GM18861 (cell line): ENCODE results near the gene ARHGAP31.

Experiments used
- ATAC-seq: cut with Tn5 transposase; IDR thresholded peaks from one replicate; pipeline ENCODE4 v1.9.1; 2021; ENCODE audit not compliant: unreplicated experiment

Gene ARHGAP31

DNA sequence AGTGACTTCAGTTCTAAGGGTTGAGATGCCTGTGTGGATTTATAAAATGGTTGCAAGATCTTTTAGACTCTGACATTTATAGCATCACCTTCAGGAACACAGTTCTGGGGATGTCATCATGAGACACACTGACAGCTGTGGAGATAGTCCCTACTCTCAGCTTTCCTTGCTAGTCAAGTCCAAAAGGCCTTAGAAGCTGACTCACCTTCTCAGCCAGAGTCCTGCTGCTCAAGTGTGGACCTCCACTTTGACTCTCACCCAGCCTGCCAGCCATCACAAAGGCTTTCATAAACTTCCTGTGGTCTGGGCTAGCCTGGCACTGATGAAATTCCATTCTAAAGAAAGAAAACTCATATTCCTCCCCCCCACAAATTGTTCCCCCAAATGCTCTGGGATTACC is 124.5 kb downstream of the ARHGAP31 start:
- ATAC-seq, result no peak

- ATAC-seq, result no peak
Observed at GRCh38 chr3:119420196-119420595, 126.0 kb downstream of the ARHGAP31 start.

DNA sequence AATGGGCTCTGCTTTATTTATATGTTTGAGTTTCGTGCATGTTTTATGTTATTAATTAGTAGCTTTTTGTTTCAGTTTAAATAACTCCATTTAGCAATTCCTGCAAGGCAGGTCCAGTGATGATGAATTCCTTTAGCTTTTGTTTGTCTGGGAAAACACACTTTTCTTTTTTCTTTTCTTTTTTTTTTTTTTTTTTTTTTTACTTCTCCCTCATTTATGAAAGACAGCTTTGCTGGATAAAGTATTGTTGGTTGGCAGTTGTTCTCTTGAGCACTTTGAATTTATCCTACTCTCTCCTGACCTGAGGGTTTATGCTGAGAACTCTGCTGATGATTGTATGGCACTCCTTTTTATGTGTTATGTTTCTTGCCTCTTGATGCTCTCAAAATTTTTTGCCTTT is 133.5 kb downstream of the ARHGAP31 start:
- no peak for ATAC-seq

DNA sequence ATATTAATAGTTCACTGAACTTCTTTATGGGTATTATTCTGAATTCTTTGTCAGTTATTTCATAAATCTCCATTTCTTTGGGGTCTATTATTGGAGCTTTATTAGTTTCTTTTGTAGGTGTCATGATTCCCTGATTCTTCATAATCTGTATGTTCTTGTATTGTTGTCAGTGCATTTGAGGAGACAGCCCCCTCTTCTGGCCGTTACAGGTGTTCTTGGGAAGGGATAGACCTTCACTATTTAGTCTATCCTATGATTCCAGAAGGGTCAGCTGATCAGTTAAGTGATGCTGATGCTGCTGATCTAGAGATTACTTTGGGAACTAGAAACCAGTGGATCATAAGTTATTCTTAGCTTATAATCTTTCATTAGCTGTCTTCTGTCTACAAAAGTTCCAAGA is 134.4 kb downstream of the ARHGAP31 start:
- ATAC-seq, result no peak

DNA sequence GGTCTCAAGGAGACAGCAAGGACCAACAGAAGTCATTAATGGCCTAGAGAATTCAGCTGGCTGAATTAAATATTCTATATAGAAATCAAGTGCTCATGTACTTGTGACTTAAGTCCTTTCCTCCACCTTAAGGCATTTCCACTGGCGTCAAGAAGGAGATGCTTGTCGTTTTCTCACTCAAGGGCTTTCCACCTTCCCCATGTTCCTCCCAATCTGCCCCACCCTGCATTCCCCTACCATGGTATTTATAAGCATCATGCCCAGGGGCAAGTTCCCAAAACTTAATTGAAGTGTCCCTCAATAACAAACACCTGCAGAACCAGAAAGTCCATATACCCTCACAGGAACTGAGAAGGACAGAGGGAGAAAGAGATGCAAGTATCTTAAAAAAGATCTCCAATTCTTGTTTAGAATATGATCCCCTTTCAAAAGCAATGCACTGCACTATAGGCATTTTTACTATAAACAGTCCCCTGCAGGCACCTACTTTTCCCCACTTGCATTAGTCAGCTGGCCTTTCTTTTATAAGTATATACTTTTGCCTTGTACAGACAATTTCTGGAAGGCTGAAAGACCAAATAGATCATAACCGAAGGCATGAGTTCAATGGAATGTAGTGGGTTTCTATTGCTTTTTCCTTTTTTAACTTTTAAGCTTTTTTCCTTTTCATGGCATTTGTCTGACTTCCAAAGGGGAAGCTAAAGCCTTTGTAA is 139.6 kb downstream of the ARHGAP31 start:
- no peak for ATAC-seq

DNA sequence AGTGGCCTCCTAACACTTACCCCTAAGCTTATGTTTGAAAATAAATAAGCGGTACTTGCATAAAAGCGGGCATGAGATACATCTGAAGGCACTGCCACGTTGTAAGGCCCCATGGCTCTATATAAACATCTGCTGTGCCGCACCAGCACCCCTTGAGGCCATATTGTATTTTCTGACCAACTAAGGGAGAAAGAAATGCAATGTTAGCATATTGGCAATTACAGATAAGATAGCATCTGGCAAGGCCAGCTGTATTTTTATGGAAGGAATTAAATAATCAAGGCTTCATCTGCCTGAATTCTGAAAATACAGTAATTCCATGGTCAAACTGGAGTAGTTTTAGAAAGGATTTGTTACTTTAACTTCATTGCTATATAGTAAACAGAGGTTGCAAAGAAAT is 140.5 kb downstream of the ARHGAP31 start:
- ATAC-seq, result no peak

DNA sequence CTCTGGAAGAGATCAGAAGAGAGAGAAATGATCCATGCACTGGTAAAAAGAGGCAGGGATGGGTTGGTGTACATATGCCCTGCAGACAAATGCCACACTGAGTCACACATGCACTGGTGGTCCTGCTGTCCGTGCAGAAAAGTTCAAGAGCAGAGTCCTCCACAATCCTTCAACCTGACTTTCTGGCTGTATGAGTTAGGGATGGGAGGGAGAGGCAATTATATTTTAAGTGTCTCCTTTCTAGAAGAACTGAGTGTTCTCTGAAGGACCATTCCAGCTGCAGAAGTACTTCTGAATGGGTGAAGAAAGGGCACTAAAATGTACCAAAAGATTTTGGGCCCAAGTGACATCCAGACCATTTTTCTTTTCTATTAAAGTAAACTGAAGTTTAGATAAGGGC is 142.8 kb downstream of the ARHGAP31 start:
- no peak for ATAC-seq

GRCh38 chr3:119437691-119438258 is 143.6 kb downstream of the ARHGAP31 start:
- ATAC-seq, result no peak

GRCh38 chr3:119443179-119443578 is 149.0 kb downstream of the ARHGAP31 start:
- no peak for ATAC-seq

DNA sequence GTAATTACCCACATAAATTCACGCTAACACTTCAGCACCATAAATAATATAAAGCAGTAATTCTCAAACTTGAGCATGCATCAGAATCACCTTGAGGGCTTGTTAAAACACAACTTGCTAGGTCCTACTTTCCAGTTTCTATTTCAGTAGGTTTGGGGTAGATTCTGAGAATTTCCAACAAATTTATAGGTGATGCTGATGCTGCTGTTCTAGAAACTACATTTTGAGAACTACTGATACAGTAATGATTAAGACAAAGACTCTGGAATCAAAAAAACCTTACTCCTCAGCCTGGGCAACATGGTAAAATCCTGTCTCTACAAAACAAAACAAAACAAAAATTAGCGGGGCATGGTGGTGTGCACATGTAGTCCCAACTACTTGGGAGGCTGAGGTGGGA is 150.4 kb downstream of the ARHGAP31 start:
- ATAC-seq, result no peak

DNA sequence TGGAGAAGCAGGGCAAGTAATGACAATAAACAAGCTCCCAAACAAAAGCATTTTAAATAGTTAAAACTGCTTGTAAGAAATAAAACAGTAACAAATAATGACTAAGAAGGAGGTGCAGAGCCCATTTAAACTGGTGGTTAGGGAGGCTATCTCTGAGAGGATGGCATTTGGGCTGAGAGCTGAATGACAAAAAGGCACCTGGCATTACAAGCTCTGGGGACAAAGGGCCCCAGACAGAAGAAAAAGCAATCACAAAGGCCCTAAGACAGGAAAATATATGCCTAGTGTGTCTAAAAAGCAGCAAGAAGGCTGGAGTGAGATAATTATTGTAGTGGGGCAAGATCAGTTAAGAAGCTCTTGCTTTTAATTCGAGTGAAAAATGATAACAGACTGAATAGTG is 159.6 kb downstream of the ARHGAP31 start:
- ATAC-seq, result no peak

- no peak for ATAC-seq
Observed at GRCh38 chr3:119456469-119456868, 162.3 kb downstream of the ARHGAP31 start.

DNA sequence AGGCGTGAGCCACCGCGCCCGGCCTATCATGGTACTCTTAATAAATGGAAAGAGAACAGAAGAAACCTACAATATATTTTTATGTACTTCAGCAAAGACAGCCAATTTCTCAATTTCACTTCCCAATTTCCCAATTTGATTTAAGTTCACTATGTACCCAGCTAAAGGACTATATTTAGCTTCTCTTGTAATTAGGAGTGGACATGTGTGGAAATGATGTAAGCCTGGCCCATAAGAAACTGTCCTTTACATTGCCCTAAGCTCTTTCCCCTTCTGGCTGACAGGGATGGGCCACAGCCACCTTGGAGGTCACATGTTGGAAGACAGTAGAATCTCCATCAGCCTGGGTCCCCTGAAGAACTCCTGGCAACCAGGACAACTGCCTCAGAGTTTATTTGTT is 163.1 kb downstream of the ARHGAP31 start:
- no peak for ATAC-seq

GRCh38 chr3:119463171-119464169 is 169.3 kb downstream of the ARHGAP31 start, which contains the start of gene TMEM39A:
Gene TMEM39A, minus strand, starts transcription at chr3:119463615. Its CDS starts 1,541 bp downstream, at chr3:119462074.
- peak; percentile 95 for ATAC-seq

DNA sequence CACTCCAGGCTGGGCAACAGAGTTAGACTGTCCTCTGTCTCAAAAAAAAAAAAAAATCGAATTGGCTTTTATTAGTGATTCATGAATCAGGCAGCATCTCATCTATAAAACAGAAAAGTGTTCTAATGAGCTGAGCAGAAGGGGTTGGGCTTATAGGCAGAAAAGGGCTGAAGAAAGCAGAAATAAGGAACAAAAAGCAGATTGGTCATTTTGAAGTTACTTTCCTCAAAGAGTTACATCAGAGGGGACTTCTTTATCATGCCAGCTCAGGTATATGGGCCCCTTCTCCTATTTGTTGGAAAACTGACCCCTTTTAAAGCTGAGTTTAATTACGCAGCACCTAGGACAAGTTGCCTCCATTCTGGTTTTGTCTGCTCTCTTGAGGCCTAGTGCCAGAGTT is 173.9 kb downstream of the ARHGAP31 start:
- ATAC-seq, result no peak

DNA sequence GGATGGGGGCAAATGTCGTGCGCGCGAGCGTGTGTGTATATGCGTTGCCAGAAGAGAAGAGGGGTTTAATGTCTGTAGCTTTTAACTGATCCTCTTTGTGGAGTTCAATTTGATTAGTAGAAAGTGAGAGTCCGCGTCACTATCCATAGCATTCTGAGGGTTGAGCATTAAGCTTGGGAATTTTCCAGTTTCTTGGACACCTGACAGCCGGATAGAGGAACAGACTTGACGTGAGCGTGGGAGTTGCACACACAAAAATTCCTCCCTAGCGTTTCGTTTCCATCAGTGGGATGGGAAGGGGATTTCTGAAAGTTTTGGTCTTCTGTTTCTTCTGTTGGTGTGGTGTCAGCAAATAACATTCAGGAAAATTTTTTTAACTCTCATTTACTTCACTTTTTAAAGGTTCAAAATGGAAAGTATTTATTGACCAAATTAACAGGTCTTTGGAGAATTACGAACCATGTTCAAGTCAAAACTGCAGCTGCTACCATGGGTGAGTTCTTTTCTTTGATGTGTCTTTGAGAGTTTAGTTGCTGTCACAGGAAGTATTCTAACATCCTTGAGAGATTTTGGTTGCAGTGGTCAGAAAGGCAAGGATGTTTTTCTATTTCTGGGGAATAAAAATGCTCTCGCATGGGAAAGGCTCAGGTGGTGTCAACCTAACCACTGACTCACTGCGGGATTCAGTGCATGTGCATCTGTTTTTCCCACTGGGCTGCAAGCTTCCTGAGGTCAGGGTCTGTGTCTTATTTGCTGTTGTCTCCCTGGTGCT is 175.4 kb downstream of the ARHGAP31 start:
- ATAC-seq, result no peak
